ENCODE measurements around the gene KIF9.
"Not testable (repeated sequence)": the region's sequence is repeated elsewhere in the genome, so short reads cannot be mapped to it uniquely, and the experiment has no call there.

KIF9 gene

DNA sequence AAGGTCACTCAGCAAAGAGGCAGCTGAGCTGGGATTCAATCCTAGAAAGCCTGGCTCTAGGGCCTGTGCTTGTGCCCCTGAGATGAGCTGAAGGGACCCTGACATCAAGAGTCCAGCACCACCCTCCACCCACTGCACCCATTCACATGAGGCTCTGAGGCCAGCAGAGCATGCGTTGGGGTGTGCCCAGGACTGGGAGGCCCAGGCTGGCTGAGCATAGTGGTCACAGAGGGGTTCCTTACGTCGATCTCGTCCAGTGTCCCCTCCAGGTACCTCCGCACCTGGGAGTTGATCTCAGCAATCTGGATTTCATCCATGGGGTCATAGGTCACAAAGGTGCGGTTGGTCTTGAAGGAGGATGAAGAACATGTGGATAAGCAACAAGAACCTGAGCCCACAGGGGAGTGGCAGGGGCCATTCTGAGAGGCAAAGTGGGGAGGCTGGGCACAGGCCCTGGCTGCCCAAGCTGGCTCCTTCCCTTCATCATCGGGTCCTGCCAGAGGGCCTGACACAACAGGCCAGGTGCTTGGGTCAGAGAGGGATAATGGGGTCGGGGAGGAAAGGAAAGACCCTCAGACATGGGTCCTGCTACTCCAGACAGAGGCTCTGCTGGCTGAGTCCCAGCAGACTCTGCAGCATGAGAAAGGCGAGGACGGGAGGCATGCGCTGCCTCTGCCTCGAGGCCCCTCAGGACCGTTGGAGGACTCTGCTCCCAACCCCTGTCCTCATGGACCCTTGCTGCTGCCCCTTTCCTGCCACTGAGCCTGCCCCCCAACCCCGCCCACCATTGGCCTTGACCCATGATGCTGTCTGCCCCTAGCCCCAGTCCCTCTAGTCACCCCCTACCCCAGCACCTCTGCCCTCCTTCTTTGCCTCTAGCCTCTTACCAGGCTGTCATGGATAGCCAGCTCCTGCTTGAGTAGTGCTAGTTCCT lies 35.2 kb downstream of the KIF9 start:
- no peak for FAIRE-seq

DNA sequence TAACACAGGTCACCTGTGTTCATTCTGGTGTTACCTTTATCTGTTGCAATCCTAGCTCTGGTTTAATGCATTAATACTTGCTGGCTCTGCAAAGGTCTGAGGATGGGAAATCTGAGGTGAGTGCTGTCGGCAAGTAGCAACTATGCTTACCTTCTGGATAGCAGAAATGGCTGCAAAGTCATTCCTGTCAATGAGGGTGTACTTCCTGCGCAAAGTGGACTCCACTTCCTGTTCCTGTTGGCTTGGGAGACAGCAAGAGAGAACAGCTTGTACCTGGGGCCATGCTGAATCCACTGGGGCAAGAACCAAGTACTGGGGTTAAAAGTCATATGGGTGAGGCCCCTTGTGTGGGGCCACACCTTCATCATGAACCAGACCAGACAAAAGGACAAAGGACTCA lies 37.3 kb downstream of the KIF9 start:
- no peak for FAIRE-seq

DNA sequence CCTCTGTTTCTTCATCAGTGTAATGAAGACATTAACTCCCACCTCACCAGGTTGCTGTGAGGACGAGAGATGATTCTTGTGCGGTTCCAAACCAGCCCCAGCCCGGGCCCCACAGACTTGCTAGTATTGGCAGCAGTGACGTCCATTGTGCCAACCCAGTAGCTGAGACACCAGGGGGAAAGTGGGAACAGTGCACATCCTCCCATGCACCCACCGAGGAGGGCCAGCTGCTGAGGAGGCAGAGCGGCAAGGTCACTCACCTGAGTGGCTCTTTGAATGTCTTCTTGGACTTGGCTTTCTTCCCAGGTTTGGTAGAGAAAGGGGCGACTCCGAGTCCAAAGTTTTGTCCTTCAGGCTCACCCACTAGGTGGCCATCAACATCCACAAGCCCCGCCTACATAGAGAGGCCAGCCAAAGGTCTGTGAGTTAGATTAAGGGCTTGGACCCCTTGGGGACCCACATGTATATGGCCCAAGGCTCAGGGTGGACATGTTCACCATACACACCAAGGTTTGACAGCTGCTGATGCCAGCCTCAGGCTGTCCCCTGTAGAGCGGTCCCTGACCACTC lies 38.0 kb downstream of the KIF9 start:
- no peak for FAIRE-seq

DNA sequence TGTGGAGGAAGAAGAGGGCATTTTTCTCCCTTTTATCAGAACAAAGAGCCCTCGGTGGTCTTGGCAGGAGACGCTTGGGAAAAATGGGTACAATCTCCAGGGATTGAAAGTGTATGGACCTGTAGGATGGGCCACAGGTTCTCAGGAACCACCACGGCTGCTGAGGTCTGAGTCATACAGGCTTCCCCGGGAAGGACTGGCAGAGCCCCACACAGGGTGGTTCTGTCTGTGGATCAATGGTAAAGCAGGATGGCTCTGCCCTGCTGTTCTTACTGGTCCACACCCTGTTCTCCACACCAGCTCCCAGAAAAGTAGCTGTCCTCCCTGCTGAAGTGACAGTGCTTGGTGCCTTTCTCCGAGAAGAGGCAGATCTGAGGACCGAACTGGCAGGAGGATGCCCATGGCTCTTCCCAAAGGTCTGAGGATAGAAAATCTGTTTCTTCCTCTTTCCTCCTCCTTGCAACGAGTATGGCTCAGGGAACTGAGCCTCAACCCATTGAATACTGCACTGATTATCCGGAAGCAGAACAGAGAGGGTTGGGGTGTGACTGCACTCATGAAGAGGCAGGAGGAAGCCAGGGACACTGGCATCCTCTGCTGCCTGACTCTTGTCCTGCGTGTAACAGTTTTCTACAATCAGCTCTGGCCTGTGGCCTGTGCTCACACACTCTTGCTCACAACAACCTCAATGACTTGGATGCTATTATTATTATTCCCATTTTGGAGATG lies 39.0 kb downstream of the KIF9 start:
- FAIRE-seq, result no peak

DNA sequence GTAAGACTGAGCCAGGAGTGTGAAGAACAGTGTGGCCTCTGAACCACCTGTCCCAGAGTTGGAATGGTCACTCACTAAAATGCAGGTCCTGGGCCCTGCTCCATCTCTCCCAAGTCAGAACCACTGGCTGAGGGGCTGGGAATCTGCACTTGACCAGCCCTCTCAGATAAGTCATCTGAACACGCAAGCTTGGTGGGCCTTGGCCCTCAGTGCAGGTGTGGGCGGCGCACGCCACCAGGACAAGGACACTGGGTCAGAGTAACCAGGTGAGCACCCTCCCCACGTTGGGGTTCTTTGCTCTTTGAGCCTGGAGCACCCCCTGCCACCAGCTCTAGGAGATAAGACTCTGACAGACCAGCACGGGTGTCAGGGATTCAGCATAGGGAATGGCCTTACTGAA lies 42.7 kb downstream of the KIF9 start:
- no peak for FAIRE-seq

DNA sequence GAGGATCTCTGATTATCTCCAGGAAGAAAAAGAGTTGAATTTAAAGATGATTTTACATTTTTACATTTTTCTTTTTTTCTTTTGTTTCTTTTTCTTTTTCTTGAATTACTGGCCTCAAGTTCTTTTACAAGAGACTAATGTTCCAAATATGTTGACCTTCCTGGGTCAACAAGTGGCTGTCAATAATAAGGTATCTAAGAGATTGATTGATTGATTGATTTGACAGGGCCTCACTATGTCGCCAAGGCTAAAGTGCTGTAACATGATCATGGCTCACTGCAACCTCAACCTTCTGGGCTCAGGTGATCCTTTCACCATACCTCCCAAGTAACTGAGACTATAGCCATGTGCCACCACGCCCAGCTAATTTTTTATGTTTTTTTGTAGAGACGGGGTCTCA lies 44.6 kb downstream of the KIF9 start:
- FAIRE-seq, result no peak

DNA sequence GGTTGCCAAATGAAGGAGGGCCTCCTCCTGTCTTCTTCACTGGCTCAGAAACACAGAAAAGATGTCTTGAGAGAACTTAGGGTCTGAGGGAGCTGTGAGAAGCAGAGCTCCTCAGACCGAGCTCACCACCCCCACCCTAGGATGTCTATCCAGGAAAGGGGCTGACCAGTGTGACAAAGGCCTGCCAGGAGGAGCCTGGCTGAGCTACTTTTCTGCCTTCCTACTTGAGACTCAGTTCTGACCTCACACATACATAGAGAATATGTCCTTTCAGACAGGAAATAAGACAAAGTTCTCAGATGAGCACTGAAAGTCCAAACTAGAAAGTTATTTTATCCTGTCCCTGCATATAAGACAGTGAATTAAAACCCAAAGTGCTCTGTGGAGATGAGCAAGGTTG lies 54.5 kb downstream of the KIF9 start:
- FAIRE-seq, result no peak

DNA sequence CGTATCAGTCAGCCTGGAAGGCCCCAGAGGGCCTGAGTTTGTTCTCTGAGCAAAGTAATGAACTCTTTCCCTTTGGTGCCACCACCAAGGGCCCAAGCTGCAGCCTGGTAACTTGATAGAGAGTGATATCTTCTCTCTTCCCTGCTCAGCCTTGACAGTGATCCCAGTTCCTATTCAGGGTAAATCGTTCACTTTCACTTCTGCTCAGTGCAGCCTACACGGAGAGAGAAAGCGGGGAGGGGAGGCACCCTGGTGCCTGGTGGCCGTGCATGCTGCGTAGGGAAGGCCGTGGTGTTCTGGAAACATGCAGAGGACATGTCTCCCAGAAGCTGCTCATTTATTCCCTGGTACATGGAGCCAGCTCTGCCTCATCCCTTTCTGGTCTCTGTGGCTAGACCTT lies 54.9 kb downstream of the KIF9 start:
- FAIRE-seq, result no peak

DNA sequence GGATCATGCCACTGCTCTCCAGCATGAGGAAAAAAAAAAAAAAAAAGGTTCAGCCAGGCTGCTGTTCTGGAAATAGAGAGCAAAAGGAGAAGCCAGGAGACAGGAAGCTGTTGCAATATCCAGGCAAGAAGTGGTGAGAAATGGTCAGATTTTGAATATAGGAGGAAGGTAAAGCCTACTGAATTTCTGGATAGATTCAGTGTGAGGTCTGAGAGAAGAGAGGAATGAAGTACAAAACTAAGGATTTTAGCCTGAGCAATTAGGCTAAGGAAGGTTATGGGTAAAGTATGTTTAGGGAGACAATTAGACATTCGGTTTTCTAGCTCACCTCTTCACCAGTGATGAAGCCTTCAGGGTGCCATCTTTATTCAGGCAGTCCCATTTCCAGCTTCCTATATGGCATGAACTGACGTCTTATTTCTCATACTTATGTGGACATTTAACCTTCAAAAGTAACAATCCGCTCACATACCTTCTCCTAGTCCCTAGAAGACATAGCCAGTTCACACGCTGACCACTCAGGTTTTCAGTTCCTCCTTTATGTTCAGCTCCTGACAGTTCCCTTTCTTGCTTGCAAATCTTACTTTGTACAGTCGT lies 57.2 kb downstream of the KIF9 start:
- FAIRE-seq, result no peak

DNA sequence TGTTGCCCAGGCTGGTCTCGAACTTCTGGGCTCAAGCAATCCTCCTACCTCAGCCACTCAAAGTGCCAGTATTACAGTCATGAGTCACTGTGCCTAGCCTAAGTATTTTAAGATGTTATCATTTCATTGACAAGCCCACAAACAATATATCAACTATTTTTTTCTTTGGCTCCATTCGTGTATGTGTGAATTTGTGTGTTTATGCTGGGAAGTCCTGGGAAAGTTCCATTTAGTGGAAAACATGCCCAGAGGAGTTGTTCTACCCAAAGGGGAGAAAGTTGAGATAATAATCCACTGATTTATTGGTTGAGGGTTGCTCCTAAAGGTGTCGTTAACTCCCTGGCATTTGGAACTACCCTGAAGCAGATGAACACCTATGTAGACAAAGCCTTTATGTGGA lies 58.8 kb downstream of the KIF9 start:
- no peak for FAIRE-seq

DNA sequence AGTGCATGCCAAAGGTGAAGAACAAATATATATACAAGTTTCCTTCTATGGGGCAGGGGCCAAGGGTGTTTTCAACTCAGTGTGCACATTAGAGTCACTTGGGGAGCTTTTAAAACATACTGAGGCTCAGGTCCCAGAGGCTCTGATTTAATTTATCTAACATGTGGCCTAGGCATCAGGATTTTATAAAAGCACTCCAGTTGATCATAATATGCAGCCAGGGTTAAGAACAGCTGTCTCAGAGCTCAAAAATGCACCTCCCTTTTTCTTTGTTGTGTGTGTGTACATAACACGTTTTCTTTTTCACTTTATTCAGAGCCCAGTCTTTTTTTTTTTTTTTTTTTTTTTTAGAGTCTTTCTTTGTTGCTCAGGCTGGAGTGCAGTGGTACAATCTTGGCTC lies 60.8 kb downstream of the KIF9 start:
- no peak for FAIRE-seq

DNA sequence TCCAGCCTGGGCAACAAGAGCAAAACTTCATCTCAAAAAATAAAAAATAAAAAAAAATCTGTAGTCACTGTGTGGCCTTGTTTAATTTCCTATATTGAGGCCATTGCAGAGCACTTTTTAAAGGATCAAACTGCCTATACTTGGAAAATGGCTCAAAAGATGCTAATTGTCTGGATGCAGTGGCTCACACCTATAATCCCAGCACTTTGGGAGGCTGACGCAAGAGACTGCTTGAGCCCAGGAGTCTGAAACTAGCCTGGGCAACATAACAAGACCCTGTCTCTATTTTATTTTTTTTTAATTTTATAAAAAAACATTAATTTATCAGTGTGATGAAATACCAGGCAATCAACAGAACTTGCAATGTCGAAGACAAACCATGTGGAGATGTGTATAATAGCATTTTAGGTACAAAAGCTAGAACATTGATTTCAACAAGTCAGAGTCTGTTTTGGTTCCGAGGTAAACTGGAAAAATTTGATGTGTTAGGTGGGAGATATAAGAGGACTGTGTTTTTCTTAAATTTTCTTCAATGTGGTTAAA lies 71.7 kb downstream of the KIF9 start:
- no peak for FAIRE-seq

DNA sequence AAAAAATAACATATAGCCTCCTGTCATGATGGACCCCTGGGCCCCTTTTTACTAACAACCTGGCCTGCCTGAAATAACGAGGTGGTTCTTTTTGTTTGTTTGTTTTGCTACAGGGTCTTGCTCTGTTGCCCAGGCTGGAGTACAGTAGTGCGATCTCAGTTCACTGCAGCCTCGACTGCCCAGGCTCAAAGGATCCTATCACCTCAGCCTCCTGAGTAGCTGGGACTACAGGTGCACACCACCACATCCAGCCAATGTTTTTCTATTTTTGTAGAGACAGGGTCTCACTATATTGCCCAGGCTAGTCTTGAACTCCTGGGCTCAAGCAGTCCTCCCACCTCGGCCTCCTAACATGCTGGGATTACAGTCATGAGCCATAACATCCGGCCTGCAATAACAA lies 76.6 kb downstream of the KIF9 start:
- not testable (repeated sequence) for FAIRE-seq

DNA sequence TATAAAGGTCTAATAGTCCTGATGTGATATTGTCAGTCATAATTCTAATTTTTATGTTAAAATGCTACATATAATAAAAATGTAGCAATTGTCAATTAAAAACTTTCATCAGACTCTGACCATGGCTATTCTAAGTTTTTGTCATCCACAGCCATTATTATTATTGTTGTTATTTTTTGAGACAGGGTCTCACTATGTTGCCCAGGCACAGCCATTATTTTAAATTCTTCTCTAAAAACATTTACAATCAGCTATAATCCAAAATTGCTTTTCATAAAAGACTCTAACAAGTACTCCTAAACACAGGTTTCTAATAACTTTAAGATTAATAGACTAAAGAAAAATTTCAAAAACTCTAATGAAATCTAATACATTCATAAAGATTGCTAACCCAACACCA lies 77.7 kb downstream of the KIF9 start:
- no peak for FAIRE-seq

DNA sequence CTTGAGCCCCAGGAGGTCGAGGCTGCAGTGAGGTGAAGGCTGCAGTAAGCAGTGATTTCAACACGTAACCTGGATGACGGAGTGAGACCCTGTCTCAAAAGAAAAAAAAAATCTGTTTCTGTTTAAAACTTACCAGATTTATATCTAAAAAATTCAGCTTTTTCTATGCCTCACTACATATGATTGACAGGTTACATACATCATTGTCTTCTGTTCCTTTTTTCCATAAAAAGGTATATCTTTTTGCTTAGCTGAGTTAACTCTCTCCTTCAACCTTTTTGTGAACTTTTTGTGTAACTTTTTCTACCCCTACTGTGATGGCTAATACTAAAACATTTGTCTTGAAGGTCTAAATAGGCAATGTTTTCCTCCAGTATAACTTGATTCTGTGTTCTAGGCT lies 80.1 kb downstream of the KIF9 start:
- FAIRE-seq, result no peak

DNA sequence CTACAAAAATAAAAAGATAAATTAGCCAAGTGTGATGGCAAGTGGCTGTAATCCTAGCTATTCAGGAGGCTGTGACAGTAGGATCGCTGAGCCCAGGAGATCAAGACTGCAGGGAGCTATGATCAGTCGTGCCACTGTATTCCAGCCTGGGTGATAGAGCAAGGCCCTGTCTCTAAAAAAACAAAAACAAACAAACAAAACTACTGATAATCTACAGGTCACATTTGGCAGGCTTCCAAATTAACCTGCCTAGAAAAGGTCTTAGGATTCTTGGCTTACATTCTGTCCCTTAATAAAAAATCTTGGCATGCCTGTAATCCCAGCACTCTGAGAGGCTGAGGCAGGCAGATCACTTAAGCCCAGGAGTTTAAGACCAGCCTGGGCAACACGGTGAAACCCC lies 85.3 kb downstream of the KIF9 start:
- no peak for FAIRE-seq

DNA sequence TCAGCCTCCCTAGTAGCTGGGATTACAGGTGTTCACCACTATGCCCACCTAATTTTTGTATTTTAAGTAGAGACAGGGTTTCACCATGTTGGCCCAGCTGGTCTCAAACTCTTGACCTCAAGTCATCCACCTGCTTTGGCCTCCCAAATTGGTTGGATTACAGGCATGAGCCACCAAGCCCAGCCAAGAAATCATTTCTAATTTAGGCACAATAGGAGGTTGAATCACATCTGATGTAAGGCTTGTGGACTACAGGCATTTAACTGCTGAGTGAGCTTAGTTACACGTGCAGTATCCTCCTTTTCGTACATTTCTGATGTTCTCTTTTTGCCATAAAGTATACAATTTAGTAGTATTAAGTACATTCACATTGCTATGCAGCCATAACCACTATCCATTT lies 87.6 kb downstream of the KIF9 start:
- FAIRE-seq, result no peak

DNA sequence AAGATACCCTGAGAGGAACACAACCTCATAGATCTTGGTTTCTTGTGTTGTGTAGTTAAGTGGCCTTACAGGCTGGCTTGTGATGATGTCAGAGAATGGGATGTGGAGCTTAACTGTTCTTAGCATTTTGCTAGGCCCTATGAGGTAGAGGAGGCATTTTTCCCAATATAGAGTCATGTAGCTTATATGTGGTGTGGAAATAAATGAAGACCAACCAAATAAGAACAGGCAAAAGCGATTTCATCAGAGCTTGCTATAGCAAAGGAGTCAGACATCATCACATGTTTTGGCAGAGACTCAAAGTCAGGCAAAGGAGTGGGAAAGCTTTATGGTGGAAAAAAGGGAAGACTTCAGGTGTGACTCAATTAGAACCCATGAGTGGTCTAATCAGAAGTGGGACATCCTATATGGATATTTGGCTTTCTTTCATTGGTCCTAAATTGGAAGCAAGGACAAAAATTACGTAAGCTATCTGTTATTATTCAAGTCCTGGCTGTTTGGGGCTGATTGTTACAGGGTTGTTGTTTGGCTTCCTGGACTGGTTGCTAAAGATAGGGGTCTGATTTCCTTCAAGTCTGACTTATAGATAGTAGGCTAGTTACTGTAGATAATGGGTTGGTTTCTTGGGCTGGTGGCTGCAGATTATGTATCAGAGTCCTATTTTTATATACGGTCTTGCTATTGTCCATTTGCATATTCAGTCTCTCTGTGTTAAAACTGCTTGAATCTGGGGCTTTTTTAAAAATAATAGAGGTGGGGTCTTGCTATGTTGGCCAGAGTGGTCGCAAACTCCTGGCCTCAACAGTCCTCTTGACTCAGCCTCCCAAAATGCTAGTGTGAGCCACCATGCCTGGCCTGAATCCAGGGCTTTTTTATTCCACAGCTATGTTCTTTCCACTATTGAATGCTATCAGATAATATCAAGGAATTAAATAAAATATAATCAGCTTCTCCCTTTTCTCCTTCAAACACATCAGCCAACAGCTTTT lies 88.4 kb downstream of the KIF9 start:
- no peak for FAIRE-seq

DNA sequence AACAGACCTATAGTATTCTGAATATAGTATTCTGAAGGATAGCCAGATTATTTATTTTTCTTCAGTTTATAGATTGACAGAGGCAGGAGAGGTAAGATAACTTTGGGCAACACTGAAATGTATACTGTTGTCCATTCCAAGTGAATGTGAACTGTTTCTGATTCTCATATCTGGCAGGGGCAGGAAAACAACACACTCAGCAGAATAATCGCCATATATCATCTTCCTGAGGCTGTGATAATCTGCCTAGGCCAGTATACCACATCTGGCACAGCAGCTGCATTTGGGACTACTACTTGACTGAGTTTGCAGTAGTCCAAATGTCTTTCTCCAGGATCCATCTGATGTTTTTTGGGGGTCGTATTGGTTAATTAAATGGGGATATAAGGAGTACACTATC lies 96.3 kb downstream of the KIF9 start:
- no peak for FAIRE-seq

DNA sequence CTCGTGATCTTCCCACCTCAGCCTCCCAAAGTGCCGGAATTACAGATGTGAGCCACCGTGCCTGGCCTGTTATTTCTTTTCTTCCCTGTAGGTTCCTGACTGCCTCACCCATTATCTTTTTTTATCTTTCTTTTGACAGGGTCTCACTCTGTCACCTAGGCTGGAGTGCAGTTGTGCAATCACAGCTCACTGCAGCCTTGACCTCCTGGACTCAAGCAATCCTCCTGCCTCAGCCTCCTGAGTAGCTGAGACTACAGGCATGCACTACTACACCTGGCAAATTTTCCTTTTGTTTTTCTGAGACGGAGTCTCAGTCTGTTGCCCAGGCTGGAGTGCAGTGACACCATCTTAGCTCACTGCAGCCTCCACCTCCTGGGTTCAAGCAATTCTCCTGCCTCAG lies 100.9 kb downstream of the KIF9 start:
- FAIRE-seq, result not testable (repeated sequence)

DNA sequence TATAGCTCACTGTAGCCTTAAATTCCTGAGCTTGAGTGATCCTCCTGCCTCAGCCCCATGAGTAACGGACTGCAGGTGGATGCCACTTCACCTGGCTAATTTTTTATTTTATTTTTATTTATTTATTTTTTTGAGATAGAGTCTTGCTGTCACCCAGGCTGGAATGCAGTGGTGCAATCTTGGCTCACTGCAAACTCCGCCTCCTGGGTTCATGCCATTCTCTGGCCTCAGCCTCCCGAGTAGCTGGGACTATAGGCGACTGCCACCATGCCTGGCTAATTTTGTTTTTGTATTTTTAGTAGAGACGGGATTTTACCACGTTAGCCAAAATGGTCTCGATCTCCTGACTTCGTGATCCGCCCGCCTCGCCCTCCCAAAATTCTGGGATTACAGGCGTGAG lies 102.6 kb downstream of the KIF9 start:
- not testable (repeated sequence) for FAIRE-seq

Data from TTC549 (cell line).